Smooth muscle cell (in vitro differentiated cells): ENCODE results near the gene DLG1. TPM values are rescaled to one million over a fixed set of nuclear protein-coding genes. Genes with fewer than 3 reads are reported as not detected.

ENCODE experiments used
- DNase-seq: peaks from one replicate; lab custom pipeline; 2025; ENCODE audit not compliant: unreplicated experiment; lab: John Stamatoyannopoulos, UW
- H2AFZ ChIP-seq: fragments of 200-600 bp; sonication (generic); 2 replicates; pipeline ENCODE4 v1.6.0; 2016; ENCODE audit warnings: antibody characterized with exemption, low read depth, mild to moderate bottlenecking
- H3F3A ChIP-seq: fragments of 200-600 bp; sonication (generic); 2 replicates; pipeline ENCODE4 v1.6.0; 2017; ENCODE audit warnings: antibody characterized with exemption, low read depth
- H3K27ac ChIP-seq: fragments of 200-600 bp; sonication (generic); 2 replicates; pipeline ENCODE4 v1.5.1; 2016; ENCODE audit warnings: low read depth, mild to moderate bottlenecking
- H3K27me3 ChIP-seq: fragments of 200-600 bp; sonication (generic); 2 replicates; pipeline ENCODE4 v1.6.1; 2016; ENCODE audit warnings: low read depth, mild to moderate bottlenecking
- H3K36me3 ChIP-seq: fragments of 200-600 bp; sonication (generic); 2 replicates; pipeline ENCODE4 v1.5.1; 2016; ENCODE audit warnings: low read depth
- H3K4me1 ChIP-seq: fragments of 200-600 bp; sonication (generic); 2 replicates; pipeline ENCODE4 v1.5.1; 2016; ENCODE audit warnings: low read depth
- H3K4me2 ChIP-seq: fragments of 200-600 bp; sonication (generic); 2 replicates; pipeline ENCODE4 v1.6.0; 2016; ENCODE audit warnings: mild to moderate bottlenecking
- H3K4me3 ChIP-seq: fragments of 200-600 bp; sonication (generic); 2 replicates; pipeline ENCODE4 v1.5.1; 2016; ENCODE audit warnings: mild to moderate bottlenecking
- H3K79me2 ChIP-seq: fragments of 200-600 bp; sonication (generic); 2 replicates; pipeline ENCODE4 v1.6.0; 2016; ENCODE audit warnings: low read depth, mild to moderate bottlenecking
- H3K9ac ChIP-seq: fragments of 200-600 bp; sonication (generic); 2 replicates; pipeline ENCODE4 v1.6.0; 2016; ENCODE audit warnings: low read depth
- H3K9me3 ChIP-seq: fragments of 200-600 bp; sonication (generic); replicated peaks from 2 replicates; pipeline ENCODE4 v1.5.1; 2016; ENCODE audit warnings: low read depth
- H4K20me1 ChIP-seq: fragments of 200-600 bp; sonication (generic); 2 replicates; pipeline ENCODE4 v1.6.0; 2016; ENCODE audit warnings: low read depth
- WGBS: methylation state at CpG from one replicate; pipeline ENCODE4 v1.1.7; 2016; ENCODE audit warnings: low lambda C conversion rate; 5-methylcytosine and 5-hydroxymethylcytosine counted together
- polyA plus RNA-seq: library from polyadenylated mRNA; unstranded; fragments of >200 nt; fragmentation: Nextera tagmentation; extraction: Ambion mirVana; gene quantifications from 2 replicates; pipeline ENCODE4 v1.2.1, GENCODE V29; 2016
- total RNA-seq: library from RNA; depleted of rRNA; stranded (reverse); fragments of >200 nt; gene quantifications from 2 replicates; pipeline ENCODE4 v1.2.3, GENCODE V29; 2014
- TF ChIP-seq, protein P1 (sequence below): fragments of 200-600 bp; sonication (generic); IDR thresholded peaks from 2 replicates; pipeline ENCODE4 v1.5.1; 2017; ENCODE audit warnings: borderline replicate concordance, mild to moderate bottlenecking, antibody characterized with exemption; ENCODE audit not compliant: insufficient read depth, poor library complexity, severe bottlenecking

Gene DLG1
- total and polyA plus RNA-seq, 2 experiments from 2014 or later, result 23.5 to 69.0 TPM

DNA sequence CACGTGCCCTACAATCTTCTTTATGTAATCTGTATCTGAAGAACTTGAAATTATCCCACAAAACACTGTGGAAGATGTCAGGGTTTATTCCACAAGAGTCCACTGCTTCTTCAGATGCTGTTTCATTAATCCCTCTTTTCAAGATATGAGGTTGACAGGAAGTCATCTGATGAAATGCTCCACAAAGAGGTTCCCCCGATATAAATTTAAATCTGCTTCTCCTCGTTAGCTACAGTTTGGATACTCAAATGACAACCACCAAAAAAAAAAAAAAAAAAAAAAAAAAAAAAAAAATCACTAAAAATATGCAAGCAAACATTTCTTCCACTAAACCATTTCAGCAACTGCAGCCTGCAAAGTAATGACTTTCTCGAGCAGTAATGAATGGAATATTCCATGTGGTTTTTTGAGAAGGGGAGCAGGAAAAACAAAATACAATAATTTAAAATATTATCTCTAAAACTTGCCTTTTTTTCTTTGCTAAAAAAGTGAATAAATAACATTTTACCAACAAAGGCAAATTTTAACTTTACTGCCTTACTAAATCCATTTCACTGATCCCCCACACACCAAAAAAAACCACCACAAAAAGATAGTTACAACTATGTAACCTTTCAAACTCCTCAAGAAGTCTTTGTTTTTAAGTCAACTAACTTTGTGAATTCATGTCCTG is 37.8 kb downstream of the DLG1 start:
- H3K27me3 ChIP-seq, result no peaks in the 10 kb centered on the region
- H3F3A ChIP-seq, result peaks cover 7% of the 10 kb centered on the region
- no peak overlapping the region for H3K27ac ChIP-seq
- H3K4me3 ChIP-seq, result no peak overlapping the region
- H3K4me1 ChIP-seq, result peaks cover 60% of the 10 kb centered on the region
- no peak overlapping the region for H2AFZ ChIP-seq
- no peaks in the 10 kb centered on the region for H3K9me3 ChIP-seq
- TF ChIP-seq, protein P1, sequence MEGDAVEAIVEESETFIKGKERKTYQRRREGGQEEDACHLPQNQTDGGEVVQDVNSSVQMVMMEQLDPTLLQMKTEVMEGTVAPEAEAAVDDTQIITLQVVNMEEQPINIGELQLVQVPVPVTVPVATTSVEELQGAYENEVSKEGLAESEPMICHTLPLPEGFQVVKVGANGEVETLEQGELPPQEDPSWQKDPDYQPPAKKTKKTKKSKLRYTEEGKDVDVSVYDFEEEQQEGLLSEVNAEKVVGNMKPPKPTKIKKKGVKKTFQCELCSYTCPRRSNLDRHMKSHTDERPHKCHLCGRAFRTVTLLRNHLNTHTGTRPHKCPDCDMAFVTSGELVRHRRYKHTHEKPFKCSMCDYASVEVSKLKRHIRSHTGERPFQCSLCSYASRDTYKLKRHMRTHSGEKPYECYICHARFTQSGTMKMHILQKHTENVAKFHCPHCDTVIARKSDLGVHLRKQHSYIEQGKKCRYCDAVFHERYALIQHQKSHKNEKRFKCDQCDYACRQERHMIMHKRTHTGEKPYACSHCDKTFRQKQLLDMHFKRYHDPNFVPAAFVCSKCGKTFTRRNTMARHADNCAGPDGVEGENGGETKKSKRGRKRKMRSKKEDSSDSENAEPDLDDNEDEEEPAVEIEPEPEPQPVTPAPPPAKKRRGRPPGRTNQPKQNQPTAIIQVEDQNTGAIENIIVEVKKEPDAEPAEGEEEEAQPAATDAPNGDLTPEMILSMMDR, result no peak
- DNase-seq, result no peak
- H3K36me3 ChIP-seq, result no peaks in the 10 kb centered on the region
- no peak overlapping the region for H3K9ac ChIP-seq
- 36% methylated on average over 4 of the region's 4 CpGs for WGBS
- H3K4me2 ChIP-seq, result no peak overlapping the region
- H4K20me1 ChIP-seq, result peaks cover 89% of the 10 kb centered on the region
- H3K79me2 ChIP-seq, result peaks cover 95% of the 10 kb centered on the region

DNA sequence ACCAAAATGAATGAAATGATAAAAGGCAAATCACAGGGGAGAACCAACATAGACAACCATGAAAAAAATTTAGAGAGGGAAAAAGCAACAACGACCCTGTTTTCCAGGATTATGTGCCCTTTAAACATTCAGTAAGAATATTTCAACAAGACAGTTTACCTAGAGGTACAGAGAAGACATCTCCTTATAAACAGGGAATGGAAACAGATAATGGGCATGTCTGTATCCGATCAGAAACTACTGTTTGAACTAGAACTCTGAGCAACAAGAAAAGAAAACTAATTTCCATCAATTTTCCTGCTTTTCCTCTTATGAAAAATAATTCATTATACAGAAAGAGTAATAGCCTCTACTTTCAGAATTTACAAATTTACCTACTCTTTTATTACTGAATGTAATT is 39.3 kb downstream of the DLG1 start:
- Histone ChIP-seq H3K27ac (no peak overlapping the region), H4K20me1 (peaks cover 89% of the 10 kb centered on the region), H3K4me2 (no peak overlapping the region), H3K4me1 (peaks cover 60% of the 10 kb centered on the region), H3K36me3 (no peaks in the 10 kb centered on the region), H3K9ac (no peak overlapping the region), H3K27me3 (no peaks in the 10 kb centered on the region), H3K79me2 (peaks cover 96% of the 10 kb centered on the region), H3F3A (peaks cover 7% of the 10 kb centered on the region), H3K9me3 (no peaks in the 10 kb centered on the region), H3K4me3 (no peak overlapping the region), H2AFZ (no peak overlapping the region)
- DNase-seq, result no peak
- WGBS, result 85% methylated on average over 2 of the region's 2 CpGs
- TF ChIP-seq, protein P1, result no peak

DNA sequence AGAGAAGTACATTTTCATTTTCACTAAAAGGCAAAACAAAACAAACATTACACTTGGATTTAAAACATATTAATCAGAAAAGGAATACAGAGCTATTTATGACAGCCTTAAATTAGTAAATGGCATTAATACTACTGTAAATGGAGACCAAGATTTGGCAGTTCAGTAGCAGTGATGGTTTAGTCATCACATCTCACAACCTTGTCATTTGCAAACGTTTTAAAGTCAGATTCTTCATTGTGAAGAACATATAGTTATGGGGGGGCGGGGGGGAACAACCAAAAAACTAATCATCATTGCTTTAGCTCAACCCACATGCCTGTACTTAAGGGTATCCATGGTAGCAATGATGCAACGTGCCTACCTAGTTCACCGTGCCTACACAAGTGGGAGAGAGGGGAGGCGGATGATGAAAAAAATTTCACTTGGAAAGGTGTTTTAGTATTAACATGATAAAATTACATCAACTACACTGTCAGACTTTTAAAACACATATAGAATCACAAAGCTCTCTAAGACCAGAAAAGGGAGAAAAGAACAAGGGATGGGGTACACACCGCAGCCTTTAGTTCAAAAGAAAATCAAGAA is 40.1 kb downstream of the DLG1 start:
- Histone ChIP-seq H3K4me3 (no peak overlapping the region), H3K9me3 (no peaks in the 10 kb centered on the region), H3K4me1 (peaks cover 60% of the 10 kb centered on the region), H2AFZ (no peak overlapping the region), H3F3A (peaks cover 7% of the 10 kb centered on the region), H3K4me2 (no peak overlapping the region), H3K27me3 (no peaks in the 10 kb centered on the region), H3K79me2 (peaks cover 96% of the 10 kb centered on the region), H3K27ac (no peak overlapping the region), H3K9ac (no peak overlapping the region), H3K36me3 (no peaks in the 10 kb centered on the region), H4K20me1 (peaks cover 95% of the 10 kb centered on the region)
- TF ChIP-seq, protein P1, result no peak
- WGBS, result 57% methylated on average over 6 of the region's 6 CpGs
- DNase-seq, result no peak
